ENCODE data around the gene LHFPL3.

Gene LHFPL3

DNA sequence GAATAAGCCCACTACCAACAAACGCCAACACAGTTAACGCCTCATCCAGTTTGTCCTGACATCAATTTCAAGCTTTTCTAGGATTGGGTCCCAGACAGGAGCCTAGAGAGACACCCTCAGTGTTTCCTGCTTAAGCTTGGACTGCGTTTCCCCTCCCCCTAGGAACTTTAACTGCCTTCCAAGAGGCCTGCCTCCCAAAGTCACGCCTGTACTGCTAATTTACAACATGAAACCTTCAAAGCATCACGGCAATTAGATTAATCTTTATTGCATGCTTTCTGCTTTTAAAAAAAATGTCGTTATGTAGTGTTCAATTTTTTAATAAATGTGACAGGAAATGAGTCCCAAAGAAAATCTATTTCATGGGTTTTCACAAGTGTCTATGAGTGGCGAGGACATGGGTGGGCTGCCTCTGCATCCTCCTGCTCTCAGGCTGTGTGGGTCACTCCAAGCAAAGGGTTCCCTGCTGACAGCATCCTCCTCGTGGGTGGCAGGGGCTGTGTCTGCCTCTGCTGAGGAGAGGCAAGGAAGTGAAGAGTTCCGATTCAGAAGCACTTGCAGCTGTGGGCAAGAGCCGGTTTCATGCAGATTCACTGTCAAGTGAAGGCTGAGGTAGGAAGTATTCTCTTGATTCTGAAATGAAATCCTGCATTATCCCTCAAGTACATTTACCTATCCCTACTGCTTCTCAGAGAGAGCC is 492.6 kb downstream of the LHFPL3 start:
- Histone ChIP-seq H3K4me1 (ENCODE audit: control extremely low read depth in 1 of 4, control insufficient read depth in 4 of 4, insufficient read depth in 4 of 4, low read length in 3 of 4) (no peaks in the 10 kb centered on the region), H3K27me3 (replicated peaks in 2 of 5; ENCODE audit: control insufficient read depth in 4 of 5, insufficient read depth in 5 of 5, low read length in 4 of 5) (peaks cover 0 to 18% (median 0%) of the 10 kb centered on the region in 5 experiments), H3K36me3 (ENCODE audit: control insufficient read depth in 4 of 4, insufficient read depth in 4 of 4, low read length in 3 of 4) (no peaks in the 10 kb centered on the region), H3K9me3 (ENCODE audit: control extremely low read depth in 1 of 5, control insufficient read depth in 4 of 5, insufficient read depth in 2 of 5, low read depth in 1 of 5, low read length in 4 of 5) (no peaks in the 10 kb centered on the region), H3K27ac (ENCODE audit: insufficient read depth in 1 of 2, low read depth in 1 of 2, low read length in 2 of 2, poor library complexity in 1 of 2, severe bottlenecking in 2 of 2) (no peak overlapping the region), H3K4me3 (ENCODE audit: control insufficient read depth in 1 of 7, extremely low read depth in 1 of 7, insufficient read depth in 4 of 7, low read depth in 2 of 7, low read length in 6 of 7) (no peak overlapping the region)
- 73% methylated on average over 7 of the region's 10 CpGs for WGBS (ENCODE audit: insufficient coverage)
- CTCF ChIA-PET = no interaction called here
- DNase-seq = no peak
- POLR2A ChIA-PET = no interaction called here

DNA sequence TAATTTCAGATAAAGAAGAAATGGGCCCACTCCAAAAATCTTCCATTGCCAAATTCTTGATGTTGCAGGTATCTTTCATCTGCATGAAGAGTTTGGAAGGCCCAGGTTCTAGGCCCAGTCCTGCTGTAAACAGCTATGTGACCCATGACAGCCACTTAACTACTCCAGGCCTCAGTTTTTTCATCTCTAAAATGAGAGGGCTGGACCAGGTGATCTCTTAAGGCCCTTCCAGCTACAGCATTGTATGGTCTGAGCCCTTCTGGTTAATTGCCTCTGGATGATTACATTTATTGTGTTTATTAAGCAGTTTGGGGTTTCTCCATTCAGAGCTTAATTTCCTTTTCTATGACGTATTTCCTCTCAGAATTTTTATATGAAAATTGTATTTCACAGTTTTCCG is 494.8 kb downstream of the LHFPL3 start:
- ChIA-PET POLR2A (no interaction called here), CTCF (interaction anchor here (0.5 to 1.1 kb wide), 2 partner anchors 25 to 664 kb away, joined by 3 to 4 read pairs; no protein-coding TSS in a partner anchor)
- Histone ChIP-seq H3K4me1 (ENCODE audit: control extremely low read depth in 1 of 4, control insufficient read depth in 4 of 4, insufficient read depth in 4 of 4, low read length in 3 of 4) (no peaks in the 10 kb centered on the region), H3K27ac (ENCODE audit: insufficient read depth in 1 of 2, low read depth in 1 of 2, low read length in 2 of 2, poor library complexity in 1 of 2, severe bottlenecking in 2 of 2) (no peak overlapping the region), H3K36me3 (ENCODE audit: control insufficient read depth in 4 of 4, insufficient read depth in 4 of 4, low read length in 3 of 4) (no peaks in the 10 kb centered on the region), H3K27me3 (replicated peaks in 2 of 5; ENCODE audit: control insufficient read depth in 4 of 5, insufficient read depth in 5 of 5, low read length in 4 of 5) (peaks cover 0 to 15% (median 0%) of the 10 kb centered on the region in 5 experiments), H3K9me3 (ENCODE audit: control extremely low read depth in 1 of 5, control insufficient read depth in 4 of 5, insufficient read depth in 2 of 5, low read depth in 1 of 5, low read length in 4 of 5) (no peaks in the 10 kb centered on the region), H3K4me3 (ENCODE audit: control insufficient read depth in 1 of 7, extremely low read depth in 1 of 7, insufficient read depth in 4 of 7, low read depth in 2 of 7, low read length in 6 of 7) (no peak overlapping the region)
- WGBS (ENCODE audit: insufficient coverage) = no CpG with 5 or more reads among the region's 2 CpGs
- peak in 2 of 3 donors; percentile 5 to 8 for DNase-seq

DNA sequence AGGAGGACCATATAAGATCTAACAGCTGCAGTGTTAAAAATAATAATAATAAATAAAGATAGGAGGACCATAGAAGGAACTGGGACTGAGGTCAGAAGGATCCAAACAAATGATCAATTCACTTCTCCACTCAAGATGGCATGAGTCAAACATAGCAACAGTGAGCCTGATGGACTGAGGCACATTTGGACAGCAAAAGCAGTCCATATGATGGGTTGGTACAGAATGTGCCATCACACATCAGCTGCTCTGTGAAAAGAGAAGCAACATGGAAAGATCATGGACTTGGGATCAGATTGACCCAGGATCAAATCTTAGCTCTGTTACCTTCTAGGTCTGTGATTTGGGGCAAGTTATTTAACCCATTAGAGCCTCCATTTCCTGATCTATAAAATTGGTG is 496.7 kb downstream of the LHFPL3 start:
- H3K27ac ChIP-seq (ENCODE audit: insufficient read depth in 1 of 2, low read depth in 1 of 2, low read length in 2 of 2, poor library complexity in 1 of 2, severe bottlenecking in 2 of 2) = no peak overlapping the region
- peak in 1 of 3 donors; percentile 30 for DNase-seq
- H3K4me1 ChIP-seq (ENCODE audit: control extremely low read depth in 1 of 4, control insufficient read depth in 4 of 4, insufficient read depth in 4 of 4, low read length in 3 of 4) = no peaks in the 10 kb centered on the region
- ChIA-PET CTCF (interaction anchor here (1.7 kb wide), 1 partner anchor 11 kb away, joined by 4 read pairs; no protein-coding TSS in a partner anchor), POLR2A (no interaction called here)
- H3K27me3 ChIP-seq (replicated peaks in 2 of 5; ENCODE audit: control insufficient read depth in 4 of 5, insufficient read depth in 5 of 5, low read length in 4 of 5) = peaks cover 0 to 11% (median 0%) of the 10 kb centered on the region in 5 experiments
- H3K4me3 ChIP-seq (ENCODE audit: control insufficient read depth in 1 of 7, extremely low read depth in 1 of 7, insufficient read depth in 4 of 7, low read depth in 2 of 7, low read length in 6 of 7) = no peak overlapping the region
- H3K36me3 ChIP-seq (ENCODE audit: control insufficient read depth in 4 of 4, insufficient read depth in 4 of 4, low read length in 3 of 4) = no peaks in the 10 kb centered on the region
- no peaks in the 10 kb centered on the region for H3K9me3 ChIP-seq (ENCODE audit: control extremely low read depth in 1 of 5, control insufficient read depth in 4 of 5, insufficient read depth in 2 of 5, low read depth in 1 of 5, low read length in 4 of 5)

DNA sequence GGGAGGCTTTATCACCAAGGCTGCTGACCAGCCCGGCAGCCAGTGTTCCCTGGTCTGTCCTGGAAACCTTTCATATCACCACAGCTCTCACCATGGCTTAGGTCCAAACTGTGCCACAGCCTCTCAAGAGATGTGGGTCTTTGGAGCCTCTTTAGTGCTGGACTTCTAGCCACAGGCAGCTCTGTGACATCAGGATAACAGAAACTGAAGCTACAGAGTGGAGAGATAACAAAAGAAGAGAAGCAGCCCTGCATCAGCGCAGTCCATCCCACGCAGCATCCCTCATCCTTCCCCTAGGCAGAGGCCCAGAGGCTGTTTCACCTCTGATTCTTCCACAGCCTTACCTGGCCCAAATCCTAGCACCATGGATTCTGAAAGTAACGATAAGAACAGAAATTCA is 497.7 kb downstream of the LHFPL3 start:
- CTCF ChIA-PET = interaction anchor here (0.7 to 1.7 kb wide), 3 partner anchors 10 to 22 kb away, joined by 3 to 4 read pairs (median 3); no protein-coding TSS in a partner anchor
- Histone ChIP-seq H3K27ac (ENCODE audit: insufficient read depth in 1 of 2, low read depth in 1 of 2, low read length in 2 of 2, poor library complexity in 1 of 2, severe bottlenecking in 2 of 2) (no peak overlapping the region), H3K36me3 (ENCODE audit: control insufficient read depth in 4 of 4, insufficient read depth in 4 of 4, low read length in 3 of 4) (no peaks in the 10 kb centered on the region), H3K9me3 (ENCODE audit: control extremely low read depth in 1 of 5, control insufficient read depth in 4 of 5, insufficient read depth in 2 of 5, low read depth in 1 of 5, low read length in 4 of 5) (no peaks in the 10 kb centered on the region), H3K4me1 (ENCODE audit: control extremely low read depth in 1 of 4, control insufficient read depth in 4 of 4, insufficient read depth in 4 of 4, low read length in 3 of 4) (no peaks in the 10 kb centered on the region), H3K4me3 (ENCODE audit: control insufficient read depth in 1 of 7, extremely low read depth in 1 of 7, insufficient read depth in 4 of 7, low read depth in 2 of 7, low read length in 6 of 7) (no peak overlapping the region), H3K27me3 (replicated peaks in 2 of 5; ENCODE audit: control insufficient read depth in 4 of 5, insufficient read depth in 5 of 5, low read length in 4 of 5) (peaks cover 0 to 6% (median 0%) of the 10 kb centered on the region in 5 experiments)
- 85% methylated on average over 4 of the region's 4 CpGs for WGBS (ENCODE audit: insufficient coverage)
- DNase-seq = peak in 2 of 3 donors; percentile 10 to 20
- POLR2A ChIA-PET = no interaction called here

DNA sequence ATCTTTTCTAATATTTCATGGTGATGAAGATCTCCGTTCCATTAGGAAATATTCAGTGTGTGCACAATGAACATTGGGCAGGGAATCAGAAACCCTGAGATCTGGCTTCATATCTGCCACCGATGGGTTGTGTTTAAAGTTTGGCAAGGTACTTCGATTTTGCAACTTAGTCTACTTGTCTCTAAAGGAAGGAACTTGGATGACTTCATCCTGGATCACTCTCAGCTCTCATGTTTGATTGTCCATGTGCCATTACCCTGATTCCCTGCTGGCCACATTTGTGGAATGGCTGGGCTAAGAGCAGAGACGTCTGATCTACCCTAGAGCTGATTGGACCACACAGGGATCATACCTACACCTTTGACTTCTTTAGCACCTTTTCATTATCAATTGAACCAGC is 508.6 kb downstream of the LHFPL3 start:
- Histone ChIP-seq H3K27me3 (replicated peaks in 2 of 5; ENCODE audit: control insufficient read depth in 4 of 5, insufficient read depth in 5 of 5, low read length in 4 of 5) (peaks cover 0 to 4% (median 0%) of the 10 kb centered on the region in 5 experiments), H3K4me1 (ENCODE audit: control extremely low read depth in 1 of 4, control insufficient read depth in 4 of 4, insufficient read depth in 4 of 4, low read length in 3 of 4) (peaks cover 0 to 15% (median 6%) of the 10 kb centered on the region in 4 experiments), H3K4me3 (ENCODE audit: control insufficient read depth in 1 of 7, extremely low read depth in 1 of 7, insufficient read depth in 4 of 7, low read depth in 2 of 7, low read length in 6 of 7) (no peak overlapping the region), H3K27ac (ENCODE audit: insufficient read depth in 1 of 2, low read depth in 1 of 2, low read length in 2 of 2, poor library complexity in 1 of 2, severe bottlenecking in 2 of 2) (no peak overlapping the region), H3K36me3 (ENCODE audit: control insufficient read depth in 4 of 4, insufficient read depth in 4 of 4, low read length in 3 of 4) (no peaks in the 10 kb centered on the region), H3K9me3 (ENCODE audit: control extremely low read depth in 1 of 5, control insufficient read depth in 4 of 5, insufficient read depth in 2 of 5, low read depth in 1 of 5, low read length in 4 of 5) (no peaks in the 10 kb centered on the region)
- ChIA-PET POLR2A (no interaction called here), CTCF (interaction anchor here (2.5 kb wide), 1 partner anchor 11 kb away, joined by 20 read pairs; no protein-coding TSS in a partner anchor)
- DNase-seq = no peak
- WGBS (ENCODE audit: insufficient coverage) = 92% methylated on average over 4 of the region's 4 CpGs

DNA sequence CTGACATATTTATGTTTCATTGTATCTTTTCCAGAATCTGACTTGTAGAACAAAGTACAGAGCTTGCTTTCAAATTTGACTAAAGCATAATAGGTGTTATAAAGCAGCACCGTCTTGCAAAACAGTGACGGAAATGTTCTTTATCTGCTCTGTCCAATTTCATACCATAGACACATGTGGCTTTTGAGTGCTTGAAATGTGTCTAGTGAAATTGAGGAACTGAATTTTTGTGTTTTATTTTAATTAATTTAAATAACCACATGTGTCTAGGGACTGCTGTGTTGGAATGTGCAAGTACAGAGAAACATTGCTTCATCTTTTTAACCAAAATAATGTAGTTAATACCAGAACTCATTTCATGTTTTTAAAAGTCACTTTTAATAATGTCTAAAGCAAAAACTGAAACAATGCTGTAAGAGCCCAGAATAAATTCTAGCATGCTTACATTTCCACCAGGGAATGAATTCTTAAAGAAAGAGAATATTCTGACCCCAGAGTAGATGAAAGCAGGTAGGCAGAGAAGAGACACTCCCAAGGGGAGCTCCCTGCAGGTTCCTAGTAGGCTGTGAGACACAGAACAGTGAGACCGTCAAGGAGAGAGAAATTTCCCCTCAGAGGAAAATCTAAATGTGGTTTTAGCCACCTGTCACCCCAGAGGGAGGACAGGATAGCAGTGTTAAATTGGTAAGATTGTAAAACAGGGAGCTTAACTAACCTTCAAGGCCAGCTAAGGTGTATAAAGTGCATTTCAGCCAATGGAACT is 510.3 kb downstream of the LHFPL3 start:
- Histone ChIP-seq H3K4me3 (ENCODE audit: control insufficient read depth in 1 of 7, extremely low read depth in 1 of 7, insufficient read depth in 4 of 7, low read depth in 2 of 7, low read length in 6 of 7) (no peak overlapping the region), H3K36me3 (ENCODE audit: control insufficient read depth in 4 of 4, insufficient read depth in 4 of 4, low read length in 3 of 4) (no peaks in the 10 kb centered on the region), H3K4me1 (ENCODE audit: control extremely low read depth in 1 of 4, control insufficient read depth in 4 of 4, insufficient read depth in 4 of 4, low read length in 3 of 4) (peaks cover 0 to 15% (median 6%) of the 10 kb centered on the region in 4 experiments), H3K9me3 (ENCODE audit: control extremely low read depth in 1 of 5, control insufficient read depth in 4 of 5, insufficient read depth in 2 of 5, low read depth in 1 of 5, low read length in 4 of 5) (no peaks in the 10 kb centered on the region), H3K27me3 (replicated peaks in 2 of 5; ENCODE audit: control insufficient read depth in 4 of 5, insufficient read depth in 5 of 5, low read length in 4 of 5) (peaks cover 0 to 4% (median 0%) of the 10 kb centered on the region in 5 experiments), H3K27ac (ENCODE audit: insufficient read depth in 1 of 2, low read depth in 1 of 2, low read length in 2 of 2, poor library complexity in 1 of 2, severe bottlenecking in 2 of 2) (no peak overlapping the region)
- DNase-seq = peak in 2 of 3 donors; percentile 72 to 84
- CTCF ChIA-PET = interaction anchor here (1.1 to 2.5 kb wide), 2 partner anchors 9 to 22 kb away, joined by 5 to 20 read pairs; no protein-coding TSS in a partner anchor
- 0% methylated on average over 1 of the region's 3 CpGs for WGBS (ENCODE audit: insufficient coverage)
- POLR2A ChIA-PET = no interaction called here

DNA sequence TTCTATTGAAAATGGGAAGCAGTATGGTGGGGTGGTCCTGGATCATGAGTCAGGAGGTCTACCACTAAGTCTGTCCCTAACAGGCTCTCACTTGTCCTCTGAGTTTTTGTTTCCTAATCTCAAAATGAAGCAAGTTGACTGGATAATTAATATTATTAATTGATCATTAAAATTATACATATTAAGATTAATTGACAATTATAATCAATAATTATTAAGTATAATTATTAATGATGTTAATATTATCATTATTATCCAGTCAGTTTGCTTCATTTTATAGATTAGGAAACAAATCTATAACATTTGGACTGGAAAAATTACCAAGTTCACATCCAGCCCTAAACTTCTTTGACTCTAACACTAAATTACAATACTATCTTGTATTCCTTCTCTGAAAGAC is 511.4 kb downstream of the LHFPL3 start:
- Histone ChIP-seq H3K27me3 (replicated peaks in 2 of 5; ENCODE audit: control insufficient read depth in 4 of 5, insufficient read depth in 5 of 5, low read length in 4 of 5) (peaks cover 0 to 4% (median 0%) of the 10 kb centered on the region in 5 experiments), H3K4me3 (ENCODE audit: control insufficient read depth in 1 of 7, extremely low read depth in 1 of 7, insufficient read depth in 4 of 7, low read depth in 2 of 7, low read length in 6 of 7) (no peak overlapping the region), H3K4me1 (ENCODE audit: control extremely low read depth in 1 of 4, control insufficient read depth in 4 of 4, insufficient read depth in 4 of 4, low read length in 3 of 4) (peaks cover 0 to 15% (median 6%) of the 10 kb centered on the region in 4 experiments), H3K9me3 (ENCODE audit: control extremely low read depth in 1 of 5, control insufficient read depth in 4 of 5, insufficient read depth in 2 of 5, low read depth in 1 of 5, low read length in 4 of 5) (no peaks in the 10 kb centered on the region), H3K27ac (ENCODE audit: insufficient read depth in 1 of 2, low read depth in 1 of 2, low read length in 2 of 2, poor library complexity in 1 of 2, severe bottlenecking in 2 of 2) (no peak overlapping the region), H3K36me3 (ENCODE audit: control insufficient read depth in 4 of 4, insufficient read depth in 4 of 4, low read length in 3 of 4) (no peaks in the 10 kb centered on the region)
- ChIA-PET CTCF (no interaction called here), POLR2A (interaction anchor here (0.7 kb wide), 1 partner anchor 180 kb away, joined by 7 read pairs; no protein-coding TSS in a partner anchor)
- DNase-seq = no peak

Measured in common myeloid progenitor, CD34-positive (primary cell).